Regular cardiac myocyte (primary cell): ENCODE measurements around the gene ZNF665. TPM values are rescaled to one million over a fixed set of nuclear protein-coding genes. Genes with fewer than 3 reads are reported as not detected.

Experiments used
- total RNA-seq: library from RNA; depleted of rRNA; stranded (reverse); fragments of >200 nt; gene quantifications from 2 replicates; pipeline ENCODE4 v1.2.3, GENCODE V29; 2014

The ZNF665 gene
- 3.6 and 6.8 TPM in 2 replicates for total RNA-seq

DNA sequence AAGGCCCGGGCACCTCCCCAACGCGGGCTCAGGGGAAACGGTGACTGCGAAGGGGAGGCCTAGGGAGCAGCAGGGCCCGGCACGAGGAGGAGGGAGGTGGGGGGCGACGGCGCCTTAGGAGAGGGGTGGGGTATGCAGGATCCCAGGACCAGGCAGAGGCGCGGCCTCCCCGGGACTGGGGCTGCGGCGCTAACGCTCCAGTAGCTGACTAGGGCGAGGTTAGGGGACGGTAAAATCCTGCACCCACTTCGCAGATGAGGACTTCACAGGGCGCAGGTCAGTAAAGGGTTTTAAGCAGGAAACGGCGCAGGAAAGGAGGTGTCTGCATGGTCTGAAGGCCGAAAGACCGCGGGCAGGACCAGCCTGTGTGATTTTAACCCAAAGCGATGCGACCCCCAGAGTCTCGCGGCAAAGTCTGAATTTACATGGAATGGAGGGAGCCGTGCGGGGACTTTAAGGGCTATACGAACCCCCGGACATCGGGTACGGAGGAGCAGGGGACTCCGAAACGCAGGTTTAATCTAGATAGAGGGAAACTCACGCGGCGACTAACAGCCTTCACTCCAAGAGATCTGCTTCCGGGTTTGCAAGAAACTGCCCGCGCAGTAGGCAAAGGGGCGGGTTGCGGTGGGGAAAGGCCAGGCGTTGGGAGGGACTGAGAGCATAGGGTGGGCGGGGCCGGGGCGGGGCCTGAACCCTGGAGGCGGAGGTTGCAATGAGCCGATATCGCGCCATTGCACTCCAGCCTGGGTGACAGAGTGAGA is at the start of gene ZNF665:
Gene ZNF665, minus strand, starts transcription at position 588 of the 764 bp plus-strand sequence. CDS start 10,460 bp downstream, outside the sequence.

GRCh38 chr19:53132141-53132991 is 60.8 kb downstream of the ZNF665 start, which contains the start of gene ZNF415:
TSS of gene ZNF415 (minus strand) at chr19:53132910. CDS start at chr19:53122676, 10,234 bp downstream.

Other genes starting within 250 kb of the ZNF665 start
- 10.2 and 16.1 TPM in 2 replicates for gene ZNF816, start 230.5 kb downstream of the ZNF665 start, total RNA-seq
- gene ERVV-1, start 179.4 kb downstream of the ZNF665 start, total RNA-seq: not detected in 2 replicates
- under 0.01 TPM in 1 of 2 replicates, not detected in the other for gene ERVV-2, start 148.6 kb downstream of the ZNF665 start, total RNA-seq
- gene ZNF160, start 89.9 kb downstream of the ZNF665 start, total RNA-seq: 27.2 and 43.7 TPM in 2 replicates
- gene ZNF415, start 60.4 kb downstream of the ZNF665 start, total RNA-seq: 5.8 and 11.0 TPM in 2 replicates
- gene ZNF347, start 34.3 kb downstream of the ZNF665 start, total RNA-seq: 5.2 and 8.5 TPM in 2 replicates
- gene ZNF677, start 61.5 kb upstream of the ZNF665 start, total RNA-seq: 9.4 and 19.2 TPM in 2 replicates
- not detected in 2 replicates for gene VN1R2, start 64.9 kb upstream of the ZNF665 start, total RNA-seq
- not detected in 2 replicates for gene VN1R4, start 74.4 kb upstream of the ZNF665 start, total RNA-seq
- 9.6 and 9.9 TPM in 2 replicates for gene ZNF845, start 140.4 kb upstream of the ZNF665 start, total RNA-seq
- gene ZNF525, start 172.3 kb upstream of the ZNF665 start, total RNA-seq: 6.9 and 12.7 TPM in 2 replicates
- 14.6 and 16.6 TPM in 2 replicates for gene ZNF765, start 201.8 kb upstream of the ZNF665 start, total RNA-seq
- gene ZNF761, start 238.6 kb upstream of the ZNF665 start, total RNA-seq: 11.7 and 17.5 TPM in 2 replicates